ENCODE results near the gene SLC25A39. TPM values are rescaled to one million over a fixed set of nuclear protein-coding genes. Genes with fewer than 3 reads are reported as not detected.
A peak's percentile ranks its signal among the peaks of the same experiment; 100 is the strongest.
"Not testable (repeated sequence)": the region's sequence is repeated elsewhere in the genome, so short reads cannot be mapped to it uniquely, and the experiment has no call there.

Gene SLC25A39
- 100 to 1,000 TPM in 2 of 4 donors, 10 to 100 TPM in 2; 93.2 to 148 (median 107) TPM for total RNA-seq

GRCh38 chr17:44324571-44325275 lies at the start of gene SLC25A39:
SLC25A39 (minus strand) TSS chr17:44324823; CDS start chr17:44323562, 1,261 bp downstream.
- Histone ChIP-seq H3K4me3 (peak within 1 kb of the TSS; percentile 77 to 90 (median 88)), H3K4me1 (peaks cover 23 to 56% (median 26%) of the 10 kb centered on the region in 3 donors), H3K36me3 (peaks cover 19 to 34% (median 26%) of the 10 kb centered on the region in 3 donors), H3K9me3 (no peaks in the 10 kb centered on the region), H3K27ac (peak within 1 kb of the TSS; percentile 88 to 94 (median 94)), H3K27me3 (no peaks in the 10 kb centered on the region)
- intact Hi-C loops (cut with DNase I) = loop anchor here (5.0 kb wide), 1 partner anchor 112 kb away; no protein-coding TSS in a partner anchor
- DNase-seq = peak; percentile 66
- WGBS, 2 donors = 0 to 1% methylated on average over 10 to 30 of the region's 85 CpGs
- TF ChIP-seq POLR2A (IDR thresholded peaks at IDR 0.05) = peak in 3 of 4 donors; percentile 66 to 83 (median 69)
- peak in 1 of 6 experiments; percentile 42 for TF ChIP-seq CTCF (IDR thresholded peaks at IDR 0.05)

- intact Hi-C loops (cut with DNase I) = no loop called here
- H3K27me3 ChIP-seq = peaks cover 0 to 38% (median 0%) of the 10 kb centered on the region in 4 donors
- H3K9me3 ChIP-seq = no peaks in the 10 kb centered on the region
- DNase-seq = no peak
- WGBS, 2 donors = 77 to 93% methylated on average over 4 of the region's 10 CpGs
- H3K4me1 ChIP-seq = peaks cover 4 to 49% (median 9%) of the 10 kb centered on the region in 3 donors
- no peak for TF ChIP-seq POLR2A (IDR thresholded peaks at IDR 0.05)
- TF ChIP-seq CTCF (IDR thresholded peaks at IDR 0.05) = no peak
- no peak overlapping the region for H3K4me3 ChIP-seq
- no peaks in the 10 kb centered on the region for H3K36me3 ChIP-seq
- H3K27ac ChIP-seq = no peak overlapping the region
Measured at GRCh38 chr17:44372036-44372435, 47.4 kb upstream of the SLC25A39 start.

GRCh38 chr17:44369414-44370023 lies 44.9 kb upstream of the SLC25A39 start:
- H3K27ac ChIP-seq; H3K9me3 ChIP-seq; H3K4me3 ChIP-seq; DNase-seq; H3K36me3 ChIP-seq; intact Hi-C loops (cut with DNase I): not testable (repeated sequence)
- WGBS, 2 donors = 47 to 56% methylated on average over 6 to 8 of the region's 17 CpGs
- Histone ChIP-seq H3K27me3 (peaks cover 0 to 44% (median 0%) of the 10 kb centered on the region in 4 donors), H3K4me1 (peaks cover 0 to 34% (median 2%) of the 10 kb centered on the region in 3 donors)

GRCh38 chr17:44368391-44369243 lies 44.0 kb upstream of the SLC25A39 start:
- H3K27ac ChIP-seq; H3K4me3 ChIP-seq; DNase-seq; H3K9me3 ChIP-seq; intact Hi-C loops (cut with DNase I); H3K36me3 ChIP-seq: not testable (repeated sequence)
- H3K4me1 ChIP-seq = peaks cover 0 to 30% (median 5%) of the 10 kb centered on the region in 3 donors
- peaks cover 0 to 45% (median 0%) of the 10 kb centered on the region in 4 donors for H3K27me3 ChIP-seq
- WGBS, 2 donors = 69 to 75% methylated on average over 6 to 11 of the region's 42 CpGs

GRCh38 chr17:44367231-44367979 lies 42.8 kb upstream of the SLC25A39 start:
- peaks cover under 1 to 41% (median 14%) of the 10 kb centered on the region in 3 donors for H3K4me1 ChIP-seq
- peaks cover 0 to 48% (median 0%) of the 10 kb centered on the region in 4 donors for H3K27me3 ChIP-seq
- H3K9me3 ChIP-seq = no peaks in the 10 kb centered on the region
- 40 to 48% methylated on average over 7 of the region's 7 CpGs for WGBS, 2 donors
- intact Hi-C loops (cut with DNase I) = no loop called here
- H3K4me3 ChIP-seq = no peak overlapping the region
- TF ChIP-seq POLR2A (IDR thresholded peaks at IDR 0.05) (no peak), CTCF (IDR thresholded peaks at IDR 0.05) (no peak)
- DNase-seq = no peak
- H3K36me3 ChIP-seq = no peaks in the 10 kb centered on the region
- H3K27ac ChIP-seq = peak overlapping the region in 3 of 4 donors; percentile 10 to 71 (median 53)

- H3K4me3 ChIP-seq; DNase-seq; intact Hi-C loops (cut with DNase I); H3K36me3 ChIP-seq; H3K27ac ChIP-seq; H3K9me3 ChIP-seq: not testable (repeated sequence)
- WGBS, 2 donors = 86 to 96% methylated on average over 5 of the region's 5 CpGs
- H3K27me3 ChIP-seq = peaks cover 0 to 31% (median 0%) of the 10 kb centered on the region in 4 donors
- peaks cover 3 to 59% (median 14%) of the 10 kb centered on the region in 3 donors for H3K4me1 ChIP-seq
Measured at GRCh38 chr17:44365051-44365450, 40.4 kb upstream of the SLC25A39 start.
